ENCODE results near the gene VEPH1.

VEPH1 gene

GRCh38 chr3:157428853-157429252 lies 74.4 kb downstream of the VEPH1 start:
- DNase-seq (ENCODE audit: low read depth) = no peak

DNA sequence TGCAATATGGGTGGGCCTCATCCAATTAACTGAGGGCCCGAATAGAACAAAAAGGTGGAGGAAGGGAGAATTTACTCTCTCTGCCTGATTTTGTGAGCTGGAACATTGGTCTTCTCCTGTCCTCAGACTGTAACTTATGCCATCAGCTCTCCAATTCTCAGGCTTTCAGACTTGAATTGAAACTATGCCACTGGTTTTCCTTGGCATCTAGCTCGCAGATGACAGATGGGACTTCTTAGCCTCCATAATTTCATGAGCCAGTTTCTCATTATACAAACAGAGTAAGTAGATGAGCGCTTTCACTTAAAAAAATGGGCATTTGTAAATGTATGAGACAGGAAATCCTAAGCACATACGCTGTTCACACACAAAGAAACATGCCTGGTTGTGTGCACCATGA lies 75.3 kb downstream of the VEPH1 start:
- DNase-seq (ENCODE audit: low read depth) = no peak

DNA sequence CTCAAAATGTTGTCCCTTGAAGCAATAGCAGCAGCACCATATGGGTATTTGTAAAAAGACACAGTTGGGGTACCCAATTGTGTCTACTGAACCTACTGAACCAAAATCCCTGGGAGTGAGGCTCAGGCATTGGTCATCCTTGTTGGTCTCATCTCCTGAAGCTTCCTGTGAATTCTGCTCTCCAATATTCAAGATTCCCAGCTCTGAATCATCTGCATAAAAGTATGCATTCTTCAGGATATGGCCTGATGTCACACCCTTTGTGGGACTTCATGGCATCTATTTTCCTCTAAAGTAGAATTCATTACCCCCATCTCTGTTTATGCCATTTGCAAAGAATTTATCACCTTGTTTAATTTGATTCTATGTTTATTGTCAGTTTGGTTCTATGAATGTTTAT lies 79.9 kb downstream of the VEPH1 start:
- no peak for DNase-seq (ENCODE audit: low read depth)

- no peak for DNase-seq (ENCODE audit: low read depth)
Measured at GRCh38 chr3:157420606-157421130, 82.5 kb downstream of the VEPH1 start.

DNA sequence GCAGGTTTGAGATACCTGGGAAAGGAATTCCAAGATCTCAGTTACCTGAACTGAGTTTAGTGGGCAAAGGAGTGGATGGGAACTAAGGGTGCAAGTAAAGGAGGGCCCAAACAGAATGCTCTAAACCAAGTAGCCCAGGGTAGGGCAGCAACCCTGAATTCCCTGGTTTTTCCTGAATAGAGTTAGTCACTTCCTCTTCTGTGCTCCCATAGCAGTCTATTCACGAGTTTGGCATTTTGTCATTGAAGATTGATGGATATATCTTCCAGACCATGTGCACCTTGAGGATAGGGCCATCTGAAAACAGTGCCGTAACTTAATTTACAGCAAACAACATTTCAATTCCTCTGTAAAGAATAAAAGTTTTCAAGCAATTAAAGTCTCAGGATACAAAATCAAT lies 85.1 kb downstream of the VEPH1 start:
- DNase-seq (ENCODE audit: low read depth) = no peak

DNA sequence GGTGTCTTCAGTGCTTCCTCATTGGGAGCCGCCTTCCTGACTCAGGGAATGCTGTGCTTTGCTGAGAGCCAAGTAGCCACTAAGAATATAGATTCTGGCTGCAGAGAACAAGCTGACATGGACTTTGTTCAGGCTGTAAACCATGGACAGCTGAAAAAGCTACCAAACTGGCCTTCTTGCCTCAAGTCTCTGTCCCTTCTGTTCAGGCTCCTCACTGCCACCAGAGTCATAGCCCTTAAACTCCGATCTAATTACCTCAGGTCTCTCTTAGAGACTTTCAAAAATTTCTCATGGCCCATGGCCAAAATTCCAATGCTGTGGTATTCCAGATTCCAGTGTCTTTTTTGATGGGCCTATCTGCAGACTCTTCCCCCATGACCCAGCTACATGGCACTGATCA lies 86.0 kb downstream of the VEPH1 start:
- DNase-seq (ENCODE audit: low read depth) = no peak

- no peak for DNase-seq (ENCODE audit: low read depth)
Measured at GRCh38 chr3:157416347-157417087, 86.7 kb downstream of the VEPH1 start.

DNA sequence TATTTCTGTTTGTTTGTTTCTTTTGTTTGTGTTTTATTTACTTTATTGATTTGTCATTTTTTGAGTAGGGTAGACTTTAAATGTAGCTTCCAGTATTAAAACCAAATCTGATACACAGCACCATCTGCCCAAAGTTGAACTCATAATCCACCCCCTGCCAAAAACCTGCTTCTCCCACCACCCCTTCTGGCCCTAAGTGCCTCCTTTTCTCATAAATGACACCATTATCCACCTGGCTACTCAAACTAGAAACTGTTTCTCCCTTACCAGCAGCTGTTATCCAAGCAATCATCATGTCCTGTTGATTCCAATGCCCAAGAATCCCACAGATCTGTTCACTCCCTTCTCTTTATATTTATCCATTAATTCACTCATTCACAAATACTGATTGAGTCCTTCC lies 88.4 kb downstream of the VEPH1 start:
- DNase-seq (ENCODE audit: low read depth) = no peak

GRCh38 chr3:157412323-157412855 lies 90.8 kb downstream of the VEPH1 start:
- DNase-seq (ENCODE audit: low read depth) = no peak

- DNase-seq (ENCODE audit: low read depth) = no peak
Measured at GRCh38 chr3:157410945-157411344, 92.3 kb downstream of the VEPH1 start.

- no peak for DNase-seq (ENCODE audit: low read depth)
Measured at GRCh38 chr3:157409516-157409915, 93.7 kb downstream of the VEPH1 start.

GRCh38 chr3:157408499-157409149 lies 94.6 kb downstream of the VEPH1 start:
- DNase-seq (ENCODE audit: low read depth) = no peak

GRCh38 chr3:157407769-157408168 lies 95.4 kb downstream of the VEPH1 start:
- DNase-seq (ENCODE audit: low read depth) = no peak

GRCh38 chr3:157406394-157406793 lies 96.8 kb downstream of the VEPH1 start:
- DNase-seq (ENCODE audit: low read depth) = no peak

DNA sequence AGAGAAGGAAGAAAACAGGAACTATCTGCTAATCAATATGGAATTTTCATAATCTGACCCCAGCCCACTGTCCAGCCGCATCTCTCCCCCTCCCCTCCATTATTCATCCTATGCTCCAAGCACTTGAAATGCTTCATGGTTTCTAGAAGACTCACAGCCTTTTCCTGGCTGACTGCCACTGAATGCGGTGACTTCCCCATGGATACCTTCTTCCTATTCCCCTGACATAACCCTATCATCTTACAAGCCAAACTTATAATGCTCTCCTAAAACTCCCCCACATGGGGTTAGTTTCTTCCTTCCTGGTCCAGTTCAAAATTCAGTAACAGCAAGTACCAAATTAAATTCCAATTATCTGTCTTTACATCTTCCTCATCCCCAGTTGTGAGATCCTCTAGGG lies 97.8 kb downstream of the VEPH1 start:
- DNase-seq (ENCODE audit: low read depth) = no peak

DNA sequence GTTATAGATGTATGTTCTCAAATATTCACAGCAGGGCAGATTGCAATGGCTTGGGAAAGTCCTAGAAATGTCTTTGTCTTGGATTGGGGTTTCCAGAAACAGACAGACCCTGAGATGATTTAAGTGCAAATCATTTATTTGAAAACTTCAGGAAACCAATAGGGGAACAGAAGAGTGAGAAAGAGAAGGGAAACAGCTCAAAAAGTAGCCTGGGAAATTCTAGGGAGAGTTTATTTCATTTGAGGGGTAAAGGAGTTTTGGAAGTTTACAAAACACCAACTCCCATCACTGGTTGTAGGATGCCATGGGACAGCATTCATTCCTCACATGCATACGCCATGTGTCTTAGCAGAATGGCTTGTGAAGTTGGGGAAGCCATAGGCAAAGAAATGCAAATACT lies 98.8 kb downstream of the VEPH1 start:
- DNase-seq (ENCODE audit: low read depth) = no peak

DNA sequence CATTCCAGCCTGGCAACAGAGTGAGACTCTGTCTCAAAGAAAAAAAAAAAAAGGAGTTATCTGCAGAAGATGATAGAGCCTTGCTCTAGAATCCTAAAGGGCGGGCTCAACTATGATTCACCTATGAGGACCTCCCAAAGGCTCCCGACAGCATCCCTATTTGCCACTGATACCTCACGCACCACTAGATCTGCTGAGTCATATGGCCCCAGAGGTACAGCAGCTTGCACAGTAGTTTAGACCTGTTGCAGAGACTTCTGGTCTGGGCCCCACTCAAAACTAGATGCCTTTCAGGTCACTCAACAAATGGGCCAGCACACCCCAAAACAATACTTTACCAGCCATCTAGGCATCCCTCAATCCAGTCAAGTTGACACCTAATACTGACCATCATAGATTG lies 104.6 kb downstream of the VEPH1 start:
- no peak for DNase-seq (ENCODE audit: low read depth)

DNA sequence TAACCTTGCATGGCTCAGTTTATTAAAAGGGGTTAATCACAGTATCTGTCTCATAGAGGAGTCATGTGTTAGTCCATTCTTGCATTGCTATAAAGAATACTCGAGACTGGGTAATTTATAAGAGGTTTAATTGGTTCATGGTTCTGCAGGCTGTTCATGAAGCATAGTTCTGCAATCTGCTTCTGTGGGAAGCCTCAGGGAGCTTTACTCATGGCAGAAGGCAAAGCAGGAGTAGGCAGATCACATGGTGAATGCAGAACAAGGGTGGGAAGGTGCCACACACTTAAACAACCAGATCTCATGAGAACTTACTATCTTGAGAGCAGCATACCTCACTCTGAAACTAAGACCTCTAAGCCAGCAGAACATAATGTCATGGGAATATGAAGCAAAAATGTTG lies 108.8 kb downstream of the VEPH1 start:
- DNase-seq (ENCODE audit: low read depth) = no peak

DNA sequence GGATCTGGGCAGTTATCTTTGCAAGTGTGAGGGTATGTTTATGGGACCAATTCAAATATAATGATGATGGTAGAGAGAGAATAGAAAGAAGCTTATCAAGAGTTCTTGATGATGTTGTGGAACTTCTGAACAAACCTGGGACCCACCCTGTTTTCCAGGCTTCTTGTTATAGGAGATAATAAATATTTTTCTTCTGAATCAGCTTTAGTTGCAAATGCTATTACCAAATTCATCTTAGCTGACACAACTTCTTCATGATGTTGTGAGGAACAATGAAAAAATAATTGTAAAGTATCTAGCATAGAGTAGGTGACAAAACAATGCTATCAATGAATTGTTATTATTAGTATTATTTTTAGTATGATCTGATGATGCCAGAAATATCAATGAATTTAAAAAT lies 110.1 kb downstream of the VEPH1 start:
- DNase-seq (ENCODE audit: low read depth) = no peak

DNA sequence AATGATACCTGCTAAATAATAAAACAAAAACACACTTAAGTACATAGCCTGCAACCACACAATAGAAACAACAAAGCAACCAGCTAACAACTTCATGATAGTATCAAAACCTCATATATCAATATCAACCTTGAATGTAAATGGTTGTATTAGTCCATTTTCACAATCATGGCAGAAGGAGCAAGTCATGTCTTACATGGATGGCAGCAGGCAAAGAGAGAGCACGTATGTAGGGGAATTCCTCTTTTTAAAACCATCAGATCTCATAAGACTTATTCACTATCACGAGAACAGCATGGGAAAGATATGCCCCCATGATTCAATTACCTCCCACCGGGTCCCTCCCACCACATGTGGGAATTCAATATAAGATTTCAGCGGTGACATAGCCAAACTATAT lies 111.1 kb downstream of the VEPH1 start:
- no peak for DNase-seq (ENCODE audit: low read depth)

GRCh38 chr3:157390713-157391515 lies 112.3 kb downstream of the VEPH1 start:
- no peak for DNase-seq (ENCODE audit: low read depth)

DNA sequence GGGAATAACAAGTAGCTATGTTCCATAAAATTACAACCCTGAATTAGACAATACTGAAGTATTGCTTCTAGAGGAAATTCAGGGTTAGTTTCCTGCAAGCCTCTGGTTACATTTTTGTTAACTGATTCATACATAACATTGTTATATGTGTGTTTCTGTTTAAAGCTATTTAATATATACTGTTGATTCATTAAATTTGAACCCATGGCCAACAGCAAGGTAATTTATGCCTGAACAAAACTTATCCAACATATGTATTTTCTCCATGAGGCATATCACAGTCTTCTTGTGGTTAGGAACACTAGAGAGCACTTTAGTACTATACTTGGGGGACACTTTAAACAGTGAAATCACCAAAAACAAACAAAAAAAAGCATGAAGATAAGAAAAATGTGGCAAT lies 114.2 kb downstream of the VEPH1 start:
- no peak for DNase-seq (ENCODE audit: low read depth)

Data from stimulated activated CD8-positive, alpha-beta memory T cell treated with anti-CD3 and anti-CD28 coated beads, Interleukin-7, amount 100 ng/mL, for 24 hours (primary cell).